HL-60 (cell line): ENCODE results near the gene PRAMEF15.
"Not testable (repeated sequence)": the region's sequence is repeated elsewhere in the genome, so short reads cannot be mapped to it uniquely, and the experiment has no call there.

Experiments
- DNase-seq, 2 experiments: peaks; one replicate each; pipeline ENCODE4 v3.0.0-alpha.2; 2010 to 2020; ENCODE audit warnings: low read depth in 1 of 2, low spot score in 1 of 2
- H3K27ac ChIP-seq: fragments of 250-450 bp; sonication (Bioruptor Pico); replicated peaks from 2 replicates; pipeline ENCODE4 v1.5.1; 2020; ENCODE audit warnings: mild to moderate bottlenecking, moderate library complexity
- H3K27me3 ChIP-seq: fragments of 250-450 bp; sonication (Bioruptor Pico); 2 replicates; pipeline ENCODE4 v1.5.1; 2021; ENCODE audit warnings: mild to moderate bottlenecking, moderate library complexity; ENCODE audit not compliant: insufficient read depth, poor library complexity, severe bottlenecking
- H3K4me3 ChIP-seq: replicated peaks from 2 replicates; pipeline ENCODE4 v1.5.1; 2011; ENCODE audit warnings: mild to moderate bottlenecking, control low read depth, low read length; ENCODE audit not compliant: insufficient read depth
- TF ChIP-seq, protein P1 (sequence below): IDR thresholded peaks from one replicate; pipeline ENCODE4 v1.5.1; 2011; ENCODE audit warnings: low read length, control low read depth, inconsistent platforms; ENCODE audit not compliant: insufficient read depth

Gene PRAMEF15

DNA sequence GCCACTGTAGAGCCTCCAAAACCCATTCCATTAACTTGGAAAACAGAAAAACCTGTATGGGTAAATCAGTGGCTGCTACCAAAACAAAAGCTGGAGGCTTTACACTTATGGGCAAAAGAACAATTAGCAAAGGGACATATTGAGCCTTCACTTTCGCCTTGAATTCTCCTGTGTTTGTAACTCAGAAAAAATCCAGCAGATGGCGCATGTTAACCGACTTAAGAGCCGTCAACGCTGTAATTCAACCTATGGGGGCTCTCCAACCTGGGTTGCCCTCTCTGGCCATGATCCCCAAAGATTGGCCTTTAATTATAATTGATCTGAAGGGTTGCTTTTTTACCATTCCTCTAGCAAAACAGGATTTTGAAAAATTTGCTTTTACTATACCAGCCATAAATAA is 41.4 kb downstream of the PRAMEF15 start:
- H3K27ac ChIP-seq, H3K4me3 ChIP-seq, H3K27me3 ChIP-seq: not testable (repeated sequence)
- TF ChIP-seq, protein P1, sequence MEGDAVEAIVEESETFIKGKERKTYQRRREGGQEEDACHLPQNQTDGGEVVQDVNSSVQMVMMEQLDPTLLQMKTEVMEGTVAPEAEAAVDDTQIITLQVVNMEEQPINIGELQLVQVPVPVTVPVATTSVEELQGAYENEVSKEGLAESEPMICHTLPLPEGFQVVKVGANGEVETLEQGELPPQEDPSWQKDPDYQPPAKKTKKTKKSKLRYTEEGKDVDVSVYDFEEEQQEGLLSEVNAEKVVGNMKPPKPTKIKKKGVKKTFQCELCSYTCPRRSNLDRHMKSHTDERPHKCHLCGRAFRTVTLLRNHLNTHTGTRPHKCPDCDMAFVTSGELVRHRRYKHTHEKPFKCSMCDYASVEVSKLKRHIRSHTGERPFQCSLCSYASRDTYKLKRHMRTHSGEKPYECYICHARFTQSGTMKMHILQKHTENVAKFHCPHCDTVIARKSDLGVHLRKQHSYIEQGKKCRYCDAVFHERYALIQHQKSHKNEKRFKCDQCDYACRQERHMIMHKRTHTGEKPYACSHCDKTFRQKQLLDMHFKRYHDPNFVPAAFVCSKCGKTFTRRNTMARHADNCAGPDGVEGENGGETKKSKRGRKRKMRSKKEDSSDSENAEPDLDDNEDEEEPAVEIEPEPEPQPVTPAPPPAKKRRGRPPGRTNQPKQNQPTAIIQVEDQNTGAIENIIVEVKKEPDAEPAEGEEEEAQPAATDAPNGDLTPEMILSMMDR = peak; percentile 4
- peak in 1 of 2 experiments; percentile 23 for DNase-seq

DNA sequence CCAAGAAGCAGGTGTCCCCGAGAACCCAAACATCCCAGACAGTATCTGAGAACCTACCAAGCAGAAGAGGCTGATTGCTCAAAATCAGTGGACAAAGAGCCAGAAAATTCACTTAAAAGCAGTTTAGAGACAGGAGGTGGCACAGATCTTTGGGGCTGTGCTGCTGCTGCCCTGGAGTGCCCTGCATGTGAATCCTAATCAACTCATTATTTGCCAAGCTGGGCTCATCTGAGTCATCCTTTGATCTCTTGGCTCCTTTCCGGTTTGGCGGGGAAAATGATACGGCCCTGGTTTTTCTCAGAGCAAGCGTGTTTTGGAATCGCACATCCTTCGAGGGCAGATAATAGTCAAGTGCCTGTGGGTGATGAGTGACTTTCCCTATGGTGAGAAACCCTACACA is 47.0 kb downstream of the PRAMEF15 start:
- not testable (repeated sequence) for H3K4me3 ChIP-seq, DNase-seq, H3K27me3 ChIP-seq, H3K27ac ChIP-seq

DNA sequence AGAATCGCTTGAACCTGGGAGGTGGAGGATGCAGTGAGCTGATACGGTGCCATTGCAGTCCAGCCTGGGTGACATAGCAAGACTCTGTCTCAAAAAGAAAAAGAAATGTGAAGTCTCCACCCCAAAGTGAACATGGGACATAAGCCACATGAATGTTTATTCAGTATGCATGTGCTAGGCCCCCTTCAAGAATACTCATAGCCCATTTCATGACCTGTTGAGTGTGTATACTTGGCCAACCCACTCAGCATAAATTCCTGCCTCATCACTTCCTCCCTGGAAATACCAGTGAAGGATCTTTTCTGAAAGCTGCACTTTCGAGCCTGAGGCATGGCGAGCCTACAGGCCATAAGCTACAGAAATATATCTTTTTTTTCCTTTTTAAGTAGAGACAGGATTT is 49.5 kb downstream of the PRAMEF15 start:
- DNase-seq, H3K27ac ChIP-seq, H3K4me3 ChIP-seq, H3K27me3 ChIP-seq: not testable (repeated sequence)

DNA sequence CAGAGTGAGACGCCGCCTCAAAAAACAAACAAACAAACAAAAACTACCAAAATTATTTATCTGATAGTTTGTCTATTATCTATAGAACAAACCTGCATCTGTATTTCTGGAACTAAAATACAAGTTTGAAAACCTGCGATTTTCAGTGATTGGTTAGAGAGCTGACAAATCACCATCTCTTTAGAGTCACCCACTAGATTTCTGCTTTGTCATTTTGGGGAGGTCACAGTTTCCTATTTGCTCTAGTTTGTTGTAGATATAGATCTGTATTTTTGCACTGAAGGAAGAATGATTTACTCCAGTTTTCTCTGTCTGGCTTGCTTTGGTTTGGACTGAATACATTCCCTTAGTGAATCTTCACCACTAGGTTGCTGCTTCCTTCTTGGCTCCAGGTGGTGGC is 51.2 kb downstream of the PRAMEF15 start:
- not testable (repeated sequence) for H3K4me3 ChIP-seq, H3K27me3 ChIP-seq, DNase-seq, H3K27ac ChIP-seq

DNA sequence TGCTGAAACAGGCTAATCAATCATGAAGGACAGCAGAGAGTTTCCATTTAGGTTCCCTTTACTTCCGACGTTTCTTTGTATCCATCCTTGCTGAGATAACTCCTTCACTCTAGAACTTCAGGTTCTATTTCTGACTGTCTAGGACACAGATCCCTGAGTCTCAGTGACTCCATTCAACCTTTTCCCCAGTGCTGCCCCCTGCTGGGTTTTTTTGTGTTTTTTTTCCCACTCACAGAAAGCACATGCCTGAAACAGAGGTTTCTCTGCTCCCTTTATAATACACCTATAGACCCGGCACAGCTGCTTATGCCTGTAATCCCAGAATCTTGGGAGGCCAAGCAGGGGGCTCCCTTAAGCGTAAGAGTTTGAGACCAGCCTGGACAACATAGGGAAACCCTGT is 53.2 kb downstream of the PRAMEF15 start:
- DNase-seq = peak in 1 of 2 experiments; percentile 7

More for the DNA sequence above, 53.2 kb downstream of the PRAMEF15 start:
- not testable (repeated sequence) for H3K27ac ChIP-seq, H3K4me3 ChIP-seq, H3K27me3 ChIP-seq
